ENCODE data around the gene GSS.
A peak's percentile ranks its signal among the peaks of the same experiment; 100 is the strongest.

Gene GSS

DNA sequence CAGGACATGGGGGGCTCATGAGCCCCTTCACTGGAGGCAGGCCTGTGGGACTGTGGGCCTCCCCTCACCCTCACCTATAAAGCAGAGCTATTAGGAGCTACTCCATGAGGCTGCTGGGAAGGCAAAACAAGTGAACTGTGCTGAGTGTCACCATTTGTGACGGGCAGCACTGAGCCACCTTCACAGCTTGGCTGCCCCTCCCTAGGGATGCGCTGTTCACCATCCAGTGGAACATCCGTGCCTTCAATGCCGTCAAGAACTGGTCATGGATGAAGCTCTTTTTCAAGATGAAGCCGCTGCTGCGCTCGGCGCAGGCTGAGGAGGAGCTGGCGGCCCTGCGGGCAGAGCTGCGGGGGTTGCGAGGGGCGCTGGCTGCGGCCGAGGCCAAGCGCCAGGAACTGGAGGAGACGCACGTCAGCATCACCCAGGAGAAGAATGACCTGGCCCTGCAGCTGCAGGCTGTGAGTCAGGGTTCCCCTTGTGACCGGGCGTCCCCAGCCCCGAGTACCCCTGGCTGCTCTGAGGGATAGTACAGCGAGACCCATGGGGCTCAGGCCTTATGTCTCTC is 38.4 kb upstream of the GSS start:
- no peak for DNase-seq (ENCODE audit: low spot score)

DNA sequence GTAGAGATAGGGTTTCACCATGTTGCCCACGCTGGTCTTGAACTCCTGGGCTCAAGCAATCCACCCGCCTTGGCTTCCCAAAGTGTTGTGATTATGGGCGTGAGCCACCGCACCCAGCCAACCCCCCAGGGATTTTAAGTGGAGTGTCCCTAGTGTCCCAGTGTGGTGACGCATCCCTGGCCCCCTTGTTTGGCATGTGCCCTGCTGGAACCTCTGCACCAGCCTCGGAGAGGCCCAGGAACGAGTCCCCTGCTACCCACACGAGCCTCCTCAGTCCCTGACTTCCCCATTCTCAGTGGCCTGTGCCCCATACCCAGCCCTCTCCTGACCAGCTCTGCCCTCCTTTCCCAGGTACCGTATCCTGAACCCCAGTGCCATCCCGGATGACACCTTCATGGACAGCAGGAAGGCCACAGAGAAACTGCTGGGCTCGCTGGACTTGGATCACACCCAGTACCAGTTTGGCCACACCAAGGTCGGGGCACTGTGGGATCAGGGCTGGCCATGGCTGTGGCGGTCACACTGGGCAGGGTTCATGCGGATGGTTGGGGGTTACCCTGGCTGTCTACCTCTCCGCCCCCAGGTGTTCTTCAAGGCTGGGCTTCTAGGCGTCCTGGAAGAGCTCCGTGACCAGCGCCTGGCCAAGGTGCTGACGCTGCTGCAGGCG is 37.3 kb upstream of the GSS start:
- no peak for DNase-seq (ENCODE audit: low spot score)

DNA sequence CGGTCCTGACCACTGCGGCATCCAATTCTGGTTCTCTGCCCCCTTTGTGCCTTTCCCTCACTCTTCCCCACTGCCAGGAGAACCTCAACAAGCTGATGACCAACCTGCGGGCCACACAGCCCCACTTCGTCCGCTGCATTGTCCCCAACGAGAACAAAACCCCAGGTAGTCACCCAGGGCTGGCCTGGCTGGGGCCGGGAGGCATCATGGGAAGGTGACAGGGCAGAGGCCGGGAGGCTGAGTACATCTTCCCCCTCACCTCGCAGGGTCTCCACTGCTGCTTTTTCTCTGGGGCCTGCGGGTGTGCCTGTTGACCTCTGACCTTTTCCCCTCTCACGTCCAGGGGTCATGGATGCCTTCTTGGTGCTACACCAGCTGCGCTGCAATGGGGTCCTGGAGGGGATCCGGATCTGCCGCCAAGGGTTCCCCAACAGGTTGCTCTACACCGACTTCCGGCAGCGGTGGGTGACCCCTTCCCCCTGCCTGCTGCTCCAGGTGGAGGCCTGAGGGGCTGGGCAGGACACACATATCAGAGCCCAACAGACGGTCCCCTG is 35.1 kb upstream of the GSS start:
- DNase-seq (ENCODE audit: low spot score), result no peak

GRCh38 chr20:34990231-34990630 is 34.6 kb upstream of the GSS start:
- no peak for DNase-seq (ENCODE audit: low spot score)

- DNase-seq (ENCODE audit: low spot score), result no peak
Measured at GRCh38 chr20:34989670-34990069, 34.1 kb upstream of the GSS start.

DNA sequence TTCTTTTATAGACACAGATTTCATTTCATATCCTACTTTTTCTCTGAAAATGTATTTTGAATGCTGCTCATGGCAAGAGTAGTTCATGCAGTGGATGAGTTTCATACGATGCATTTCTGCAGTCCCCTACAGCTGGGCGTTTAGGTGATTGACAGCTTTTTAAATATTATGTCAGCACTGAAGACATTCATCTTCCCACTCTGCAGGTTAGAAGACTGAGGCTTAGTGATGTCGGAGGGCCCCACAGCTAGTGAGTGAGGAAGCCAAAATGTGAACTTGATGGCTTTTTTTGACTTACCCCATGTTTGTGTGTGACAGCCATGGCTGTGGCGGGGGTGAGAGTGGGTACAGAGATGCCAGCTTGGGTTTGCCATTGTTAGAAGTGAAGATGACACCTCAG is 33.5 kb upstream of the GSS start:
- DNase-seq (ENCODE audit: low spot score), result no peak

DNA sequence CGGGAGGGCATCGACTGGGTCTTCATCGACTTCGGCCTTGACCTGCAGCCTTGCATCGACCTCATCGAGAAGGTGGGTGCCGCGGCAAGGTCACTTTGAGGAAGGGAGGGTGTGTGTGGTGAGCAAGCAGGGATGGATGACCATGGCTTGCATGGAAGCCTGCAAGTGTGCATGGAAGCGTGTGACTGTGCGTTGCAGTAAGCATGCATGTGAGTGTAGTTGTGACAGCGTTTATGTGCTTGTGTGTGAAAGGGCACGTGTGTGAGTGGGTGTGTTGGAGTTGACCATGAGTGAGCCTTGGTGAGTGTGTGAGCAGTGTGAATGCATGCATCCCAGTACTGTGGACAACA is 32.6 kb upstream of the GSS start:
- DNase-seq (ENCODE audit: low spot score), result no peak

DNA sequence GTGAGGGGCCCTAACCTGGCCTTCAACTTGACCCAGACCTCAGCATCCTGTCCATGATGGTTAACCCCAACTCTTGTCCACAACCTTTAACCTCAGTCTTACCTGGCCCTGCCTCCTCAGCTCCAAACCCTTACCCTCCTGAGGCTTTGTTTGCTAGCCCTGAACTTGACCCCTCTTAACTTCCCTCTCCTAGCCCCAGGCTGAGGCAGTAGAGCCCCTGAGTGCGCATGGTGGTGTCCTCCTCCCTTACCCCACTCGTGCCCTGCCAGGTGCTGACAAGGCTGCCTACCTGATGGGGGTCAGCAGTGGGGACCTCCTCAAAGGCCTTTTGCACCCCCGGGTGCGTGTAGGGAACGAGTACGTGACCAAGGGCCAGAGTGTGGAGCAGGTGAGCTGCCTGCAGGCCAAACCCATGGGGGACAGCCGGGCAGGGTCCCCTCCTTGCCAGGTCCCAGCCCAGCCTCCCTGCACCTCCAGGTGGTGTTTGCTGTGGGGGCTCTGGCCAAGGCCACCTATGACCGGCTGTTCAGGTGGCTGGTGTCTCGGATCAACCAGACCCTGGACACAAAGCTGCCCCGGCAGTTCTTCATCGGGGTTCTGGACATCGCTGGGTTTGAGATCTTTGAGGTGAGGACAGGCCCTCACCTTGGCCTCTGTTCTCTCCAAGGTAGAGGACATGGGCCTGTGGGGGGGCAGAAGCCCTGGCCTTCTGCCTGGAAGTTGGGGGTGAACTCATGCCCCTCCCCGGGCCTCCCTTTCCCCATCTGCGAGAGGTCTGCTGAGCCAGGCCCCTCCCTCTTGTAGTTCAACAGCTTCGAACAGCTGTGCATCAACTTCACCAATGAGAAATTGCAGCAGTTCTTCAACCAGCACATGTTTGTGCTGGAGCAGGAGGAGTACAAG is 31.9 kb upstream of the GSS start:
- no peak for DNase-seq (ENCODE audit: low spot score)

DNA sequence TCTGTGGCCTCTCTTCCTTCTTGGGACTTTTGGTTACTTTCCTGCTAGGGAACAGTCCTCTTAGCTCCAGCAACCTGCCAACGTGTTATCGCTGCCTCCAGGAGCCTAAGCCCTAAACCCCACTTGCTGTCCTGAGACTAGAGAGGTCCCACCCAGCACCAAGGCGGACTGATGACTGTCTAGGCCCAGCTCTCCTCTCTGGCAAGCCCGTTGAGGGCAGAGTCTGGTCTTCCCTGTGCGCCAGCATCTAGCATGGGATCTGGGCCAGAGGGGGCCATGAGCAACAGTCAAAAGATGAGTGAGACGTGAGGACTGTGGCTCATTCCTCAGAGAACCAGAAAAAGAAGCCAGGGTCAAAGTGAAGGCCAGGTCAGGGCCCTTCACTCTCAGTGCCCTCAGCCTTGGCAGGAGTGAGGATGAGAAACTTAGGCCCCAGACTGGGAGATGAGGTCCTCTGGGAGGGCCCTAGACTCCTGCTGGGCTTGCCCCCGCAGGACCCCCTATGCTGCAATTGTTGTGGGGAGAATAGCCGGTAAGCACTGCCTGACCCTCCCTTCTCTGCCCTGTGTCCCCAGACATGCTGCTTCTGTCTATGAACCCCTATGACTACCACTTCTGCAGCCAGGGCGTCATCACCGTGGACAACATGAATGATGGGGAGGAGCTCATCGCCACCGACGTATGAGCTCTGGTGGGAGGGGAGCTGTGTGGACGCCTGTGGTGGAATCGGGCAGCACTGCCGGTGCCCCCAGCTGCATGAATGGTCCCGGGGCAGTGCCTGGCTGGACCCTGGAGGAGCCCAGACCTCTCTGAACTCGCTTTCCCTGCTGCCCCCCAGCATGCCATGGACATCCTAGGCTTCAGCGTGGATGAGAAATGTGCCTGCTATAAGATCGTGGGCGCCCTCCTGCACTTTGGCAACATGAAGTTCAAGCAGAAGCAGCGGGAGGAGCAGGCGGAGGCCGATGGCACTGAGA is 31.0 kb upstream of the GSS start:
- DNase-seq (ENCODE audit: low spot score), result no peak

DNA sequence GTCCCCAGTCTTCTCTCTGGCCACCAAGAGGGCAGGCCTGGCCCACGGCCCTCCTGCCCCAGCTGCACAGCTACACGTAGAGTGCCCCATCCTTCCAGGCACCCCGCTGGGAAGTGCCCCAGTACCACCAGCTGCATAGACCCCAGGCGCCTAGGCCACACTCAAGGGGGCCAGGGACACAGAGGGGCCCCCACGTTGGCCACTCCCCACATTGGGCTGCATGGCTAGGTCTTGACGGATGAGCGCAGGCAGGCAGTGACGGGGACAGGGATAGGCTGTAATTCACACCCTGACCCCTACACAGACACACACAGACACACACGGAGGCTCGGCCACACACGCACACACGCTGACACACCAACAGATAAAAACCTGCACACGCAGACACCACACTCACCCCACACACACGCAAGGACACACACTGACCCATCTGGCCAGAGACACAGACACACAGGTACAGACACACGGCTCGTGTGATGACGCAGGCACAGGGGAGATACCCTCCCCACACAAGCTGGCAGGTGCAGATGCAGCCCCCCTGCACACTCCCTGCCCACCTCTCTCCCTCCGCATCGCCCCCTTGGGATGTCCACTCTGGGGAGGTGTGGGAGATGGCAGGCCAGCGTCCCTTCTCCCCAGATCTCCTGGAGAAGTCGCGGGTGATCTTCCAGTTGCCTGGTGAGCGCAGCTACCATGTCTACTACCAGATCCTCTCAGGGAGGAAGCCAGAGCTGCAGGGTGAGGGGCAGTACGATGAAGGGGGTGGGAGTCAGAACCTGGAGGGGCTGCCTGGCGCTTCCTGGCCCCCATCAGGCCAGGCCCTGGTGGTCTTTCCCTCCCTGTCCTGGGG is 30.1 kb upstream of the GSS start:
- DNase-seq (ENCODE audit: low spot score), result no peak

DNA sequence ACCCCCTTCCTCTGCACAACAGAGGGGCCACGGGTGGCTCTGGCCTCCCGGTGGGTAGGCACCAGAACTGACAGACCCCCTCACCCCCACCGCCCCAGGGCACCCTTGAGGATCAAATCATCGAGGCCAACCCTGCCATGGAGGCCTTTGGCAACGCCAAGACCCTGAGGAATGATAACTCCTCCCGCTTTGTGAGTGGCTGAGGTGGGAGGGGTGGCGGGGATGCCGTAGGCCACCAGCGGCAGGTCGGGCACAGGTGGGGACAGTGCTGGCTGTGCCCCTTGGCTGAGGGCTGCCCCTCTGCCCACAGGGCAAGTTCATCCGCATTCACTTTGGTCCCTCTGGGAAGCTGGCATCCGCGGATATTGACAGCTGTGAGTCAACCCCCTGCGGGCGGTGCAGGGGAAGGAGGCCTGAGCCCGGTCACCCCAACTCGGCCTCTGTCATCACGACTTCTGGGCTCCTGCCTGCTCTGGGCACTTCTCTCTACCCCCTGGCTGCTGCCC is 29.2 kb upstream of the GSS start:
- no peak for DNase-seq (ENCODE audit: low spot score)

- no peak for DNase-seq (ENCODE audit: low spot score)
Measured at GRCh38 chr20:34983995-34984735, 28.6 kb upstream of the GSS start.

DNA sequence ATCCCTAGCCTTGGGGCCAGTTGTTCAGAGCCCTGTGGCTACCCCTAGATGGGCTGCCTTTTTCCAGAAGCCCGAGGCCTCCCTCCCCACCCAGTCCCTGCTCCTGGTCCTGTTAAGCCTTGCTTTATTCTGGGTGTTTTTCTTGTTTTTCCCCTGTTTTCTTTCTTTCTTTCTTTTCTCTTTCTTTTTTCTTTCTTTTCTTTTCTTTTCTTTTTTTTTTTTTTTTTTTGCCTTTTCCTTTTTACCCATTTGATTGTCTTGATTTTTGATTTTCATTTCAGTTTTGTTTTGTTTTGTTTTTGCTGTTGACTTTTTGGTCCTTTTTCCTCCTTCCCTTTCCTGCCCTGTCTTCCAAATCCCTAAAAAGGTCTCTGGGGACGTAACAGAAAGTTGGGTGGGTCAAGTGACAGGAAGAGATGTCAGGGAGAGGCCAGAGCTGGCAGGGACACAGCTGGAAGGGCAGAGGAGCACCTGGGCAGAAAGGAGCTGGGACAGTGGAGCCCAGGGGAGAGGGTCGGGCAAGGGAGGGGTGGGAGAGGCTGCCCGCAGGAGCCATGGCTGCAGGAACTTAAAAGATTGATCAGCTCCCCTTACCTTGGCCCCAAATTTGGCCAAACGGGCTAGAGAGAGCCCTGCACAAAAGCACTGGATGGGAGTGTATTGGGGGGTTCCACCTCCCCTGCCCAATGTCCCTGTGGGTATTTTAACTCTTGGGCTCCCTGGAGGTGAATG is 27.6 kb upstream of the GSS start:
- no peak for DNase-seq (ENCODE audit: low spot score)

- no peak for DNase-seq (ENCODE audit: low spot score)
Measured at GRCh38 chr20:34982270-34983088, 26.9 kb upstream of the GSS start.

- DNase-seq (ENCODE audit: low spot score), result peak; percentile 27
Measured at GRCh38 chr20:34980543-34981233, 25.1 kb upstream of the GSS start.

DNA sequence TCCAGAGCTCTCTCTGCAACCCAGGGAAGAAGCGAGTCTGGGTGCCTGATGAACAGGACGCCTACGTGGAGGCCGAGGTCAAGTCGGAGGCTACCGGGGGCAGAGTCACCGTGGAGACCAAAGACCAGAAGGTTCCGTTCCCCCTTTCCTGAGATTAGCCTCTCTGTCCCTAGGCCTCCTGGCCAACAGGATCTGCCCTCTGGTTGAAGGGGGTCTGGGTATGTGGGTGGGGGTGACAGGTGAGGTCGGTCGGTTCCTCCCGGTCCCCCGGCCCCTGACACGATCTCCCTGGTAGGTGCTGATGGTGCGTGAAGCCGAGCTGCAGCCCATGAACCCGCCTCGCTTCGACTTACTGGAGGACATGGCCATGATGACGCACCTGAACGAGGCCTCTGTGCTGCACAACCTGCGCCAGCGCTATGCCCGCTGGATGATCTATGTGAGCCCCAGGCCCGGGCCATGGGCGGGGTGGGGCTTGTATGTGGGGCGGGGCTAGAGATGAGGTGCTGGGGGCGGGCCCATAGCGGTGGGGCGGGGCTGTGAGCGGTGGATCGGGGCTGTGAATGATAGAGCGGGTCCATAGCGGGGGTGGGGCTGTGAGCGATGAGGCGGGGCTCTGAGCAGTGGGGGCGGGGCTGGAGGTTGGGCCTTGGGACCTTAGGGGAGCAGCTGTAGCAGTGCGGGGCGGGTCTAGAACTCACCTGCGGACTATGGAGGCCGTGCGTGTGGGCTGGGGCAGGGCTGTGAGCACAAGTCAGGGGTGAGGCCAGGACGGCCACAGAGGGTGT is 24.0 kb upstream of the GSS start:
- DNase-seq (ENCODE audit: low spot score), result no peak

All from cerebellar cortex (tissue), 1 donor.